Measurements from ENCODE around the gene LGMN.

Gene LGMN

DNA sequence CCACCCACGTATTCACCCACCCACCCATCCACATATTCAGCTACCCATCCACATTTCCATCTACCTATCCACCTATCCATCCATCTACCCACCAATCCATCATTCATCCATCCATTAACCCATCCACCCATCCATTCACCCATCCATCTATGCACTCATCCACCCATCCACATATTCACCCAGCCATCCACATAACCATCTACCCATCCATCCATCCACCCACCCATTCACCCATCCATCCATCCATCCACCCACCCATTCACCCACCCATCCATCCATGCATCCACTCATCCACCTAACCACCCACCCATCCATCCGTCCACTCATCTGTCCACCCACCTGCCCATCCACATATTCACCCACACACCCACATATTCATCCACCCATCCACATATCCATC, 70.5 kb downstream of the LGMN start:
- no peak for TF ChIP-seq CTCF (IDR thresholded peaks at IDR 0.05)

GRCh38 chr14:92677087-92677668, 71.2 kb downstream of the LGMN start:
- TF ChIP-seq CTCF (IDR thresholded peaks at IDR 0.05): no peak

- no peak for TF ChIP-seq CTCF (IDR thresholded peaks at IDR 0.05)
These were observed 71.9 kb downstream of the LGMN start for GRCh38 chr14:92676403-92677086.

DNA sequence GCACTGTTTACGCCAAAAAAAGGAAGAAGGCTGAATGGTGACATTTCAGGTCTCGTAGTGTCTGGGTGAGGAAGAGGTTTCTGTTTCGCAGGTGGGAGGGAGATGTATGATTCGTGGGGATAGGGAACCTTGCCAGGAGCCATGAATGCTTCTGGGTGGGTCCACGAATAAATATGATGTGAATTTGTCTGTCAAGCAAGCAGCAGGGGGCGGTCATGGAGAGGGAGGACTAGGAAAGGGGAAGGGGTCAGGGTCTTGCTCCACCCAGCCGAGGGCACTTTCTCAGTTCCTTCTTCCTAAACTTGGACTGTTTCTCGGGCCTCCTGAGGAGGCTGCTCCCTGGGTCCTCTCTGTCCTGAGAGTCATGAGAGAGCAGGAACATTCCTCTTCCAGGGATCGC, 72.5 kb downstream of the LGMN start:
- TF ChIP-seq CTCF (IDR thresholded peaks at IDR 0.05): no peak

DNA sequence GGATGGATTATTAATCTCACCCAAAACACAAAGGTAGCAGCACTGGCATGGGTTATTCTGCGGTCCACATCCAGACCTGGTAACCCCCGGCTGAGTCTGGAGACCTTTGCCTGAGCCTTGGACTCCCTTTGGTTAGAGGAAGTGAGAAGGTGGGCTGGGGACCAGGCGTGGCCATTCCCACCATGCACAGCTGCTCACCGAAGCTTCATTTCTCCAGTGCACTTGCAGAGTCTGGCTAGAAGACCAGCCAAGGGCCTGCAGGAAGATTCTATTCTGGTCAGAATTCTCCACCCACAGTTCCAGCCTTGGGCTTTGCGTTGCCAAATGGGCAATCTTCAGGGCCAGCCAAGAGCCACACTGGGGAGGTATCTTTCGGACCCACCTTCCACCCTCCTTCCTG, 73.0 kb downstream of the LGMN start:
- TF ChIP-seq CTCF (IDR thresholded peaks at IDR 0.05): no peak

- TF ChIP-seq CTCF (IDR thresholded peaks at IDR 0.05): no peak
These were observed 74.8 kb downstream of the LGMN start for GRCh38 chr14:92673601-92674150.

- no peak for TF ChIP-seq CTCF (IDR thresholded peaks at IDR 0.05)
These were observed 77.6 kb downstream of the LGMN start for GRCh38 chr14:92670643-92671366.

Measured in LNCAP (cell line).